A673 (cell line): Measurements from ENCODE around the gene TCFL5. TPM values are rescaled to one million over a fixed set of nuclear protein-coding genes. Genes with fewer than 3 reads are reported as not detected.
A peak's percentile ranks its signal among the peaks of the same experiment; 100 is the strongest.

Experiments
- BruUV-seq: library from RNA; stranded (reverse); fragments of 400-500 nt; replicated peaks from 2 replicates; lab custom pipeline; 2021; lab: Mats Ljungman, UMichigan
- CTCF ChIA-PET: fragments of 300-600 bp; sonication (Branson Sonifier 250); formaldehyde crosslinking; loops from one replicate; lab custom pipeline; 2022; ENCODE audit warnings: antibody characterized with exemption; lab: Charles Lee
- POLR2A ChIA-PET: fragments of 300-600 bp; sonication (Branson Sonifier 250); formaldehyde crosslinking; loops from one replicate; lab custom pipeline; 2022; ENCODE audit warnings: antibody characterized with exemption; ENCODE audit not compliant: low non-redundant PET; lab: Charles Lee
- DNase-seq: peaks from one replicate; pipeline ENCODE4 v3.0.0-alpha.2; 2015; ENCODE audit warnings: low spot score
- H3K27ac ChIP-seq: fragments of 200-600 bp; sonication (generic); 2 replicates; pipeline ENCODE4 v1.5.1; 2016; ENCODE audit warnings: mixed run types, low read depth, mild to moderate bottlenecking, mixed read lengths, antibody characterized with exemption, low read length; ENCODE audit not compliant: poor library complexity, severe bottlenecking
- H3K27me3 ChIP-seq: fragments of 200-600 bp; sonication (generic); replicated peaks from 2 replicates; pipeline ENCODE4 v1.6.1; 2017; ENCODE audit warnings: mixed run types, low read depth, mild to moderate bottlenecking, mixed read lengths, antibody characterized with exemption, low read length; ENCODE audit not compliant: insufficient read depth, poor library complexity
- H3K36me3 ChIP-seq: fragments of 200-600 bp; sonication (generic); 2 replicates; pipeline ENCODE4 v1.6.1; 2016; ENCODE audit warnings: mixed run types, mild to moderate bottlenecking, mixed read lengths, antibody characterized with exemption, low read length; ENCODE audit not compliant: insufficient read depth, poor library complexity, severe bottlenecking
- H3K4me1 ChIP-seq: fragments of 200-600 bp; sonication (generic); 2 replicates; pipeline ENCODE4 v1.6.1; 2017; ENCODE audit warnings: mixed run types, mild to moderate bottlenecking, mixed read lengths, antibody characterized with exemption, low read length; ENCODE audit not compliant: insufficient read depth, poor library complexity, severe bottlenecking
- H3K4me3 ChIP-seq: fragments of 200-600 bp; sonication (generic); 2 replicates; pipeline ENCODE4 v1.5.1; 2016; ENCODE audit warnings: low read depth, mixed run types, mild to moderate bottlenecking, mixed read lengths, low read length; ENCODE audit not compliant: poor library complexity, severe bottlenecking
- H3K9me3 ChIP-seq: fragments of 200-600 bp; sonication (generic); 2 replicates; pipeline ENCODE4 v1.6.1; 2016; ENCODE audit warnings: mixed run types, low read depth, mild to moderate bottlenecking, mixed read lengths, antibody characterized with exemption, low read length; ENCODE audit not compliant: poor library complexity, severe bottlenecking
- CTCF ChIP-seq: fragments of 300-800, 200-600 bp; sonication (generic); conservative IDR thresholded peaks from 2 replicates; pipeline ENCODE4 v1.5.1; 2017; ENCODE audit warnings: low read depth, mild to moderate bottlenecking, antibody characterized with exemption, low read length, moderate library complexity, mixed read lengths
- EZH2 ChIP-seq: fragments of 200-600 bp; sonication (generic); IDR thresholded peaks from 2 replicates; pipeline ENCODE4 v1.6.1; 2017; ENCODE audit warnings: borderline replicate concordance, low read depth, mild to moderate bottlenecking, mixed read lengths, antibody characterized with exemption, low read length; ENCODE audit not compliant: poor library complexity, severe bottlenecking
- intact Hi-C: fragments of 100-400 bp; cut with micrococcal nuclease; formaldehyde crosslinking; loops from one replicate; pipeline ENCODE4 v1.10.0; 2022; ENCODE audit not compliant: unreplicated experiment
- total RNA-seq: library from RNA; stranded (reverse); gene quantifications from 2 replicates; pipeline ENCODE4 v1.2.3, GENCODE V29; 2021

Gene TCFL5
- total RNA-seq, 1 experiment from 2014 or later: 13.9 TPM

- no TSS peak for BruUV-seq
- Histone ChIP-seq H3K27ac (no peak overlapping the region), H3K9me3 (no peaks in the 10 kb centered on the region), H3K27me3 (no peaks in the 10 kb centered on the region), H3K36me3 (no peaks in the 10 kb centered on the region), H3K4me1 (peaks cover 18% of the 10 kb centered on the region), H3K4me3 (no peak overlapping the region)
- no peak for DNase-seq
- ChIA-PET CTCF (no interaction called here), POLR2A (no interaction called here)
- intact Hi-C loops: no loop called here
- no peak for TF ChIP-seq EZH2
- TF ChIP-seq CTCF: no peak
Observed at GRCh38 chr20:62837790-62838127, 23.9 kb downstream of the TCFL5 start.

- Histone ChIP-seq H3K4me1 (peaks cover 21% of the 10 kb centered on the region), H3K36me3 (no peaks in the 10 kb centered on the region), H3K27ac (no peak overlapping the region), H3K27me3 (no peaks in the 10 kb centered on the region), H3K9me3 (no peaks in the 10 kb centered on the region), H3K4me3 (peak overlapping the region; percentile 23)
- ChIA-PET POLR2A (no interaction called here), CTCF (no interaction called here)
- no peak for DNase-seq
- intact Hi-C loops: no loop called here
- no TSS peak for BruUV-seq
- TF ChIP-seq CTCF: no peak
- TF ChIP-seq EZH2: no peak
Observed at GRCh38 chr20:62836967-62837490, 24.6 kb downstream of the TCFL5 start.

- ChIA-PET CTCF (no interaction called here), POLR2A (no interaction called here)
- Histone ChIP-seq H3K4me1 (peaks cover 26% of the 10 kb centered on the region), H3K27ac (peak overlapping the region; percentile 51), H3K27me3 (no peaks in the 10 kb centered on the region), H3K9me3 (no peaks in the 10 kb centered on the region), H3K36me3 (no peaks in the 10 kb centered on the region), H3K4me3 (peak overlapping the region; percentile 23)
- TF ChIP-seq EZH2 (no peak), CTCF (no peak)
- no TSS peak for BruUV-seq
- no peak for DNase-seq
- intact Hi-C loops: no loop called here
Observed at GRCh38 chr20:62835931-62836861, 25.4 kb downstream of the TCFL5 start.
